ENCODE data around the gene HEATR9.

Gene HEATR9

DNA sequence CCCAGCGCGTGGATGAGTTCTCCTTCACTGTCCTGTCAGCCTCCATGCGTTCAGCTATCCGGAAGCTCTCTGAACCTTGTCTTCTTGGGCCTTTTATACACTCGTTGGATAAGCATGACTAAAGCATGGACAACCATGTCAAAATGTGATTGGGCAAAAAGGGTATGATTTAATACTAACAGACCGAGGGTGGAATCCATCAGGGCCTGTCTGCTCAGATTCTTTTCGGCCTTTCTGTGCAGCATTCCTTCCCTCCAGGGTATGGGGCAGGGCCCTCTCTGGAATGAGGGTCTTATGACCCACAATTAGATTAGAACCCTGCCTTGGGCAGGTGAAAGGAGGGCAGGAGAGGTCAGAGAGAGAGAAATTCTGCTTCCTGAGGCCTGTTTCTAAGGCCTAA lies 25.5 kb upstream of the HEATR9 start:
- no peak for DNase-seq

DNA sequence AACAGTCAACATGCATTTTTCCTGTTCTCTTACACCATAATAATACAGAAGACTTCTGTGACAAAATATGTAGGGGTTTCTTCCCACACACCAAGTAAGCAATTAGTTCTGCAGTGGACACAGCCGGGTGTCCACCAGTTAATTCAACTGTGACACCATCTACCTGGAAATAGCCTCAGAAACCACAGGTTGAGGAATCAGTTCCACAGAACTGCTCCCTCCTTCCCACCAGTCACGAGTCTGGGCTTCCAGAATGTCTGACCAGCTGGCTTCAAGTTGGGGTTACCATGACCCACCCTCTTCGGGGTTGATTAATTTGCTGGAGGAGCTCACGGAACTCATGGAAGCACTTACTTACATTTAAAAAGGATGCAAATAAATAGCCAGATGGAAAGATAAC lies 25.1 kb upstream of the HEATR9 start:
- no peak for DNase-seq

DNA sequence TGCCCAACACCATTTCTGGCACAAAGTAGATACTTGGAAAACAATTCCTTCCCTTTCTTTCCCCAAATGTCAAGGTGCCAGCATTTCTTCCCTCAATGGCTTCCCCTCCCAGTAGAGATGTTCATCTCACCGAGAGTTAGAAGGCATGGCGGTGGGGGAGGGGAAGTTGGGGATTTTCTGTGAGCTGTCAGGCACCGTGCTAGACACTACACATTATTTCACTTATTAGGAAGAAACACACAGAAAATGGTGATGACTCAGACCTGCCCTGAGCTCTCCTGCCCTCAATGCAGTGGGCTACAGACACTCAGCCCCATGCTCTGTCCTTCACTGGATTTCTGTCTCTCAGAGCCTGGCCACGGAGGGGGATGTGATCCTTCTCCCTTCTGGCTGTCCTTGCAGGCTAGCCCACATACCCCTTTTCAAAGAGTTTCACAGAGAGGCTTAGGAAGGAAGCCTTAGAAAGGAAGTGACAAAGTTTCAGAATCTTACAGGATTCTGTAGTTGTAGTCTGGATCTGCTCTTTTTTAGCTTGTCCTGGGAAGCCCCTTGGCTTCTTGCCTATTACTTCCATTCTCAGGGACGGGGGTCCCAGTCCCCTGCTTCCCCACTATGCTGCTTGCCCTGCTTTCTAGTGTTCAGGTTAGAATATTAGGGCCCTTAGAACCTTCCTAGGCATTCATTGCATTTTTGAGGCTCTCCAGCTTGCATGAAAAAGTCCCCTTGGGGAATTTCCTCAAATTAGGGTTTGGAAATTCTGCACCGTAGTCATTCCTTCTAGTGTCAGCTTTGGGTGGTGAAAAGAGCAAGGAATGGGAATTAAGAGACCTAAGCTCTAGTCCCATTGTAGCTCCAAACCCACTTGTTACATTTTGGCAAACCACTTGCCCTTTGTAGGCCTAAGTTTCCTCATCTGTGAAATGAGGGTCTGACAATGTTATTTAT lies 23.7 kb upstream of the HEATR9 start:
- DNase-seq: peak in 1 of 4 experiments; percentile 21

DNA sequence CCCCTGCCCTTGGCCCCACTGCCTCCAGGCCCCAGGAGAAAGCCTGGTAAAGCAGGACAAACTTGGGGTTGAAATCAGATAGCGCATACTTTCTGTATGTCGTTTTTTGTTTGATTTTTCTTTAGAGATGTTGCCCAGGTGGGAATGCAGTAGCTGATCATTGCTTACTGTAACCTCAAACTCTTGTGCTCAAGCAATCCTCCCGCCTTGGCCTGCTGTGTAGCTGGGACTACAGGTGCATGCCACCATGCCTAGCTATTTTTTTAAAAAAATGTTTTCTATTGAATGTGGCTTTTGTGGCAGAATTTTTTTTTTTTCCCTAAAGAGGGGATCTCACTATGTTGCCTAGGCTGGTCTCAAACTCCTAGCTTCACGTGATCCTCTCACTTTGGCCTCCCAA lies 22.6 kb upstream of the HEATR9 start:
- no peak for DNase-seq

DNA sequence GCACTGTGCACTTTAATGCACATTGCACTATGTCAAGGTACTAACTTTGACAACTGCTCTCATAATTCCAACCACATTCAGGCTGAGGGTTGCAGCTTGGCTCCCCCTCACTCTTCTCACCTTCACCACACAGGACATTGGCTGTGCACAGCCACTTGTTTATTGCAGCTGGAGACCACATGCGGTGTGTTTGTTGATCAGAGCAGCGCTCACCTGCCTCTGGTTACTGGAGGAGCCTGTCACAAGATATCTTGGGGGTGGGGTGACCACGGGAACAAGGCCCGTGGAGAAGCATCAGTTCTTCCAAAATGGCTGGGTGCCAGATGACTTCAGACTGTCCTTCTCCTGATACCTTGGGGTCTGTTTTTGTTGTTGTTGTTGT lies 22.1 kb upstream of the HEATR9 start:
- DNase-seq: no peak

DNA sequence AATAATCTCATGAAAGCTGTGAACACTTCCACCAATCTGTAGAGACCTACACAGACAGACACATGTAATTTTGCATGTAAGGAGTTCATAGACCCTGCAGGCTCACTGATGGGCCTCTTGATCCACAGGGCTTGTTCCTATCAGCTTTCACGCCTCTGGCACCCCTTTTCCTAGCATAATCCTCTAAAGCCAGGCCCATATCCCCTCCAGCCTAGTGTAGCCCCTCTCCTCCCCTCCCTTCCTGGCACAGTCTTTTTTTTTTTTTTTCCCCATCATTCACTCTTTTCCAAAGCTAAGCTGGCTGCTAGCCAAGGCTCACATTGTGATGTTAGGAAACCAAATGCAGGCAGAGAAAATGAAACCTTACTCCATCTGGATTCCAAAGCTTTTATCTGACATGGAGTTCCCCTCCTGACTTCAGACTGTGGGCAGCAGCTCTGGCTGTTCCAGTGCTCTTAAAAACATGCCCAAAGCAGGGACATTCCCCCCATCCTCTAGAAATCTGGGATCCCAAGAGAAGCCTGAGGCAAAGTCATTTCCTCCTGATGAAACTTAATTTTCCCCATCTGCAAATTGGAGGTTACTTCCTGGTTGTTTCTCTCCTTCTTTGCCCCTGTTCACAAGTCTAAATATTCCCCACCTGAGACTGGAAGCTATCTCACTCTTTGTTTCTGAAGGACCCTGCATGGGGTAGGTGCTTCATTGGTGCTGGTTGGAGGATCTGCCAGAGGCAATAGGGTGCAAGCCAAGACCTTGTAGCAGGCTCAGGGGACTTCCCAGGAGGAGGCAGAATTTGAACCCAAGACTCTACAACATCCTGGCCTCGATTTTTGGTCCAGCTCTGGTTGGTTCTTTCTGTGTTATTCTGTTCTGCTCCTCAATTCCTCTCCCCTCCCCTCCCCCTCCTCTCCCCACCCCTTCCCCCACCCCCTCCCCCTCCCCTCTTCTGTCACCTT lies 21.4 kb upstream of the HEATR9 start:
- no peak for DNase-seq

DNA sequence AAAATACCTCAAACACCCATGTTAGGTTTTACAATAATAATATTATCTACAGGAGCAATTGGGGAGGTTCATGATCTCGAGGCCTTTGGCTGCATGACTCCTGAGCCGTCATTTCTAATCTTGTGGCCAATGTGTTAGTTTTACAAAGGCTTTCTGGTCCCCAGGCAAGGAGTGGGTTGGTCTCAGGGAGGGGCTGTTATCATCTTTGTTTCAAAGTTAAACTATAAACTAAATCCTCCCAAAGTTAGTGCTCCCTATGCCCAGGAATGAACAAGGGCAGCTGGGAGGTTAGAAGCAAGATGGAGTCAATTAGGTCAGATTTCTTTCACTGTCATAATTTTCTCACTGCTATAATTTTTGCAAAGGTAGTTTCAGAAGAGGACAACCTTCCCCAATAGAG lies 20.6 kb upstream of the HEATR9 start:
- no peak for DNase-seq

DNA sequence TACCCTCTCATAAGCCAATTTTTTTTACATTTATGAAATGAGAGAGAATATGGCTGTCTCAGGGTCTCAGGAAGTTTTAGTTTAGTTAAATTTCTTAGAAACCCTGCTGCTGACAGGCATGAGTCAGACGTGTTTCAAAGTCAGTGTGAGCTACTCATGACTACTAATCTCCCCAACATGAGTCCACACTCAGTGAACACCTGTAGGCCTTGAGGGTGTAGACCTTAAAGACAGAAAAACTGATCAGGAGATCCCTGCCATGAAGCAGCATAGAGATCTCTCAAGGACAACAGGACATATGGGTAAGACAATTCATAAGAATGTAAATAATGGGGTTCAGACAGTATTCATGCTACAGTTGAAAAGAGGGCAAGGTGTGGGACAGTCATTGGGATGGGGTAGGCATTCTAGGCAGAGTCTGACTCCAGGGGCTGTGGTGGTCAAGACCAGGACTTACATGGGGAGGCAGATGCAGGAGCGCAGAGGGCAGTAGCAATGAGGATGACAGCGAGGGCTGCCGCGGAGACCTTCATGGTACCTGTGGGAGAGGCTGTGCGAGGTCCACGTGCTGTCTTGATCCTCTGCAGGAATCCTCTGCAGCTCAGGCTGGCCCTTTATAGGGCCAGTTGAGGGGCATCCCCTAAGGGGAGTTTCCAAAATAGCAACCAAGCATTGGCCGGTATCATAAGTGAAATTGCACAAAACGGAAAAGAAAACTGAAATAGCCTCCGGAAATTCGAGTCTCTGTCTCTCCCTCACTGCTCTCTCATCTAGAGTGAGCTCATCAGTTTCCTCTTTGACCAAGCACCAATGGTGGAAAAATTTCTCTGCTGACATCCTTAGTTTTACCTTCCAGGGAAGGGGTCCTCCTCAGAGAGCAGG lies 11.3 kb upstream of the HEATR9 start, which contains the start of gene CCL5:
Gene CCL5 (minus strand): TSS at position 588 of the 882 bp plus-strand sequence.
- peak in 1 of 4 experiments; percentile 6 for DNase-seq

DNA sequence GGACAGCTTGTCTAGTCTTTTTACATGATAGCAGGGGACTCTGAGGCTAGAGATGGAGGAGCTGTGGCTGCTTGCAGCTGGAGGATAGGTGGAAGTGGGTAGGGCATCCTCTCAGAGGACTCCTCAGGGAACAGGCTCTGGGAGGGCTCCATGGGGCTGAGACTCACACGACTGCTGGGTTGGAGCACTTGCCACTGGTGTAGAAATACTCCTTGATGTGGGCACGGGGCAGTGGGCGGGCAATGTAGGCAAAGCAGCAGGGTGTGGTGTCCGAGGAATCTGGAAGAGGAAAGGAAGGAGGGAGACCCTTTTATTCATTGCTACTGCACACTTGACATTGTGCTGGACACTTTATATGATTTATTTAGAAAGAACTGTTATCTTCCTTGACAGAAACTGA lies 9.7 kb upstream of the HEATR9 start:
- DNase-seq: no peak

DNA sequence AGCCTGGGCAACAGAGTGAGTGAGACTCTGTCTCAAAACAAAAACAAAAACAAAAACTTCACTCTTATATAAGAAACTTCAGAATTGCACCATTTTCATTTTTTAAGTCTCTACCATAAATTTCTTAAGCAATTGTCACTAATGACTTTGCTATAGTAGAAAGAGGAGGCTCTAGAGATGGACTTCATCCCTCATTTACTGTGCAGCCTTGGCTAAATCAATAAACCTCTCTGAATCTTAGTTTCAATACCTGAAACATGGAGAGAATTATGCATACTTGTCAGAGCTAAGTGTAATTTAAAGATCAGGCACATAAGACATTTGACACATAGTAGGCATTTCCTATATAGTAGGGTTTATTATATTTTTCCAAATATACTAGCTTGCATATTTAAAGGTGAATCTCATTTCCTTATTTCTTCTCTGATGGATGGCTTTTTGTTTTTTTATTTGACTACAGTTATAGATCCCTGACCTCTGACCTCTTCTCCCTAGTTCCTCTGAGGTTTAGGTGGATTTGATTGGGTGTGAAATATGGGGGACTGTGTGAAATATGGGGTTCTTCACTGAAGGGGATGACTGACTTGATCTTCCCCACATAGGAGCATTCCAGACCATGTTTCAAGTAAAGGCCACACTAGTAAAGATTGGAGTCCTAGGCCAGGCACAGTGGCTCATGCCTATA lies 8.8 kb upstream of the HEATR9 start:
- DNase-seq: no peak

DNA sequence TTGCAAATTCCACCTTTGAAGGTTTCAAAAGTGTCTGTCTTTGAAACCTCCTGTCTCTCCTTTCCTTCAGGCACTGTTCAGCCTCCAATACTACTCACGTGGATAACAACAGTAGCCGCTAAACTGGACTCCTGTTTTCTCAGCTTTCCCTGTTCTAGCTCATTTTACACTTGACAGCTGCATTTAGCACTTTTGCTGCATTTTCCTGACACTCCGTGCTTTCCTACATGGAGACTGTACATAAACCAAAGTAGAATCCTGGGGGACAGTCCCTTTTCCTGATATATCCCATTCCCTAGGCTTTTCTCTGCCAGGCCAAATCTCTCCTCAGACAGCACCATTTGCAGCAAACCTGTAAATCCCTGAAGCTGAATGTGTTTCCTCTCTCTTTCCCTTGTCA lies 7.8 kb upstream of the HEATR9 start:
- no peak for DNase-seq

DNA sequence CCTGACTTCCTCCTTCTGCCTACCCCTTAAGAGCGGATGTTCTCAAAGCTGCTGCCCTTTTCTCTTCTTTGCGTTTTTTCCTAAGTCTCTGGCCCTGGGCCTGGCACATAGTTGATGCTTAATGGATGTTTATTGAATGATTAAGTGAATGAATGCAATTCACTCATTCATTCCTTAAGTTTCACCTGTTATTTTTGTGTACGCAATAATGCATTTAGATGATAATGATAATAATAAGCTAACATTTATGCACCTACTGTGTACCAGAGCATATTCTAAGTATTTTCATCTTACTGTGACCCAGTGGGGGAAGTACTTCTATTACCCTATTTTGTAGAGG lies 7.1 kb upstream of the HEATR9 start:
- DNase-seq: no peak

DNA sequence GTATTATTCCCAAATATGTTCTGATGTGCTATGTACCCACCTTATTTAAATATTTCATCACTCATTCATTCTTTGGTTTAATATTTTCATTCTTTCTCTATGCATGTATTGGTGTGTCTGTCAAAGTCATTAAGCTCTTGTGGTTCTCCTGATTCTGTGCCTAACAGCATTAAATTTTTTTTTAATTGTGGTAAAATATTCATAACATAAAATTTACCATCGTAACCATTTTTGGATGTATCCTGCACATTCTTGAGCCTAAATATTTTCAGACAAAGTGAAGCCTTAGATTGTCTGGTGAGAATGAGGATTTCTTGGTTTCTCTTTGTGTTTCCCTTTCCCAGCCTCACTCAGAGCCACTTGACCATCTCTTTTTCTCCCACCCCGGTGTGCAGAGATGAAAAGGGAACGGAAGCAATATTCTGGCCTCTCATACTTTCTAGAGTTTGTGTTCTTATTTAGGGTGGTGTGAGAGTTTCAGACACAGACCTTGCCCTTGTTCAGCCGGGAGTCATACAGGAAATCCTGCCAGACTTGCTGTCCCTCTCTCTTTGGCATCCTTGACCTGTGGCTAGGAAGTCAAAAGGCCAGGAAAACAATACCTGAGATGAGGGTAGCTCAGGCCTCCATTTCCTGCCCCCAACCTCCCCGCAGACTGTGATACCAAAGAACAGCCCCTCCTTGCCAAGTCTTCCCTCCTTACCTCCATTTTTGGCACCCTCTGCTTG lies 6.5 kb upstream of the HEATR9 start:
- no peak for DNase-seq

DNA sequence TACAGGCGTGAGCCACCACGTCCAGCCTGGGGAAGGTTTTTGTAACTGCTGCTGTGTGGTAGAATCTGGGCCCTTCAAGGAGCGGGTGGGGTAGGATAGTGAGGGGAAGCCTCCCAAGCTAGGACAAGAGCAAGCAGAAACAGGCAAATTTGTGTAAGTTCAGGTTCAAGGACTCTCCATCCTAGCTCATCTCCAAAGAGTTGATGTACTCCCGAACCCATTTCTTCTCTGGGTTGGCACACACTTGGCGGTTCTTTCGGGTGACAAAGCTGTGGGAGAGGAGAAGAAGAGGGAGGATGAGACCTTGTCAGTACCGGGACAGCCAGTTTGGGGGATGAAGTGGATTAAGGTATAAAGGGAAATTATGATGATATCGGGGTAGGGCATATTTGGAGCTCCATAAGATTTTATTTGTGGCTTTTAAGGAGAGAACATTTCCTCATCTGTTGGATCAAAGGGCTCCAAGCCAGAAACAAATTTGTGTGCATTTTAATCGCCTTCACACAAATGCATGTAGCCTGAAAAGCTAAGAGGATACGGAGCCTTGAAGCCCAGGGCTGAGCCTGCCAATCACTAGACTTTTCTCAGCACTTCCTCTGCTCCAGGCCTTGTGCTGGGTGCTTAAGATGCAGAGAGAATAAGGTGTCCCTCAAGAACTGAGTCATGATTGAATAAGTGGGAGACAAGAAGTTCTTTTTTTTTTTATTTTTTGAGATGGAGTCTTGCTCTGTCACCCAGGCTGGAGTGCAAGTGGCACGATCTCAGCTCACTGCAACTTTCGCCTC lies 3.7 kb upstream of the HEATR9 start:
- no peak for DNase-seq

DNA sequence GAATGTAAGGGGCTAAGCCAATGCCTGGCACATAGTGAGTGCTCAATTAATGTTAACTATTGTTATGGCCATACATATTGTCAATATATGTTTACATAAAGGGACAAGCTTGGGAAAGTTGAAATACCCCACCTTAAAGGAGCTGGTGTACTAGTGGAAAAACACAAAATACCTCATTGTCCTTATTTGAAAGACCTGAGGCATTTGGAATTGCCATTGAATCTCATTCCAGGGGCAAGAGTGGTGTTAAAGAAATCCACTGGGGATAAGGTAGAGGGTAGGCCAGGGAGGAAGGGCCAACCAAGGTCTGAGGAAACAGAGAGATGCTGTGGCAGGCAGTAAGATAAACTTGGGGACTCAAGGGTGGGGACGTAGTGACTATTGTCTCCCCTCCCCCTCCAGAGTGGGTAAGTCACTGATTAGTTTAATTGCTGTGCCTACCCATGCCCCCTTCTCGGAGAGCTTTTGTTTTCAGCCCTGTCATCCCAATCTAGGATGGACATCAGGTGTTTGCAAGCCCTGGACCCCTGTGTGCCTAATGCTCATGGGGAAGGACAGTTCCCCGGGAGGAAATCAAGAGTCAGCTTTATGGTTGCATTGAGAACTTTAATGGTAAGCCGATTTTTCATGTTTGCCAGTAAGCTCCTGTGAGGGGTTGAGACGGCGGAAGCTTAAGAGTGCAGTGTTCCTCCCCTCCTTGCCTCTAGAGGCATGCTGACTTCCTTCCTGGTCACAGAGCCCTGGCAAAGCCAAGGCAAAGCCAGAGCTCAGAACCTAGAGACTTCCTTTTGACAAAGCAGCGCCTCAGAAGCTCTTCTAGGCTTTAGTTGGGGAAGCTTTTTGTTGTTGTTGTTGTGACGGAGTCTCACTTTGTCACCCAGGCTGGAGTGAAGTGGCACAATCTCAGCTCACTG lies 2.5 kb upstream of the HEATR9 start:
- no peak for DNase-seq

DNA sequence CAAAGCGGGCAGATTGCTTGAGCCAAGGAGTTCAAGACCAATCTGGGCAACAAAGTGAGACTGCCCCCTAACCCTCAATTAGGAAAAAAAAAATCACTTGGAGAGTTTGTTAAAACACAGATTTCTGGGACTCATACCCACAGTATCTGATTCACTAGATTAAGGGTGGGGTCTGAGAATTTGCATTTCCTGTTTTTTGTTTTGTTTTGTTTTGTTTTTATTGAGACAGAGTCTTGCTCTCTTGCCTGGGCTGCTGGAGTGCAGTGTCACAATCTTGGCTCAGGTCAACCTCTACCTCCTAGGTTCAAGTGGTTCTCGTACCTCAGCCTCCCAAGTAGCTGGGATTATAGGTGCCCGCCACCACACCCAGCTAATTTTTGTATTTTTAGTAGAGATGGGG lies 1.1 kb downstream of the HEATR9 start:
- no peak for DNase-seq

DNA sequence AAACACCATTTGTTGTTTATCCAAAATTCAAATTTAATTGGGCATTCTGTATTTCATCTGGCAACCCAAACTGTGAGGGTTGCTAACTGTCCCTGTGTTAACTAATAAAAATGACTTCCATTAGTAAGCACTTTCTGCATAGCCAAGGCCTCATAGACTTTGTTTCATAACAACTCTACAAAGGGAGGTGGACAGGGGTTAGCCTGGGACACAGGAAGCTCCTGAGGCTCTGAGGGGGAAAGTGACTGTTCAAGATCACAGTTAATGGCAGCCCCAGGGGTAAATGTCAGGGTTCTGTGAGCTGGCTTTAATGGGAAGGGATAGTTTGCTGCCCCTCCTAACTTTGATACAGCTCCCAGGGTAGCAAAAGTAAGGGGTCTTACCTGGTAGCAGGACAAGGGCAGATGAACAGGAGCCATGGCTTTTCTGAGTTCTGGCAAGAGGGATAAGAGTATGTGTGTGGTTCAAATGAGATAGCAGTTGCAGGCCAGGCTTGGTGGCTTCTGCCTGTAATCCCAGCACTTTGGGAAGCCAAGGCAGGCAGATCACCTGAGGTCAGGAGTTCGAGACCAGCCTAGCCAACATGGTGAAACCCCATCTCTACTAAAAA lies 2.2 kb downstream of the HEATR9 start:
- DNase-seq: no peak

DNA sequence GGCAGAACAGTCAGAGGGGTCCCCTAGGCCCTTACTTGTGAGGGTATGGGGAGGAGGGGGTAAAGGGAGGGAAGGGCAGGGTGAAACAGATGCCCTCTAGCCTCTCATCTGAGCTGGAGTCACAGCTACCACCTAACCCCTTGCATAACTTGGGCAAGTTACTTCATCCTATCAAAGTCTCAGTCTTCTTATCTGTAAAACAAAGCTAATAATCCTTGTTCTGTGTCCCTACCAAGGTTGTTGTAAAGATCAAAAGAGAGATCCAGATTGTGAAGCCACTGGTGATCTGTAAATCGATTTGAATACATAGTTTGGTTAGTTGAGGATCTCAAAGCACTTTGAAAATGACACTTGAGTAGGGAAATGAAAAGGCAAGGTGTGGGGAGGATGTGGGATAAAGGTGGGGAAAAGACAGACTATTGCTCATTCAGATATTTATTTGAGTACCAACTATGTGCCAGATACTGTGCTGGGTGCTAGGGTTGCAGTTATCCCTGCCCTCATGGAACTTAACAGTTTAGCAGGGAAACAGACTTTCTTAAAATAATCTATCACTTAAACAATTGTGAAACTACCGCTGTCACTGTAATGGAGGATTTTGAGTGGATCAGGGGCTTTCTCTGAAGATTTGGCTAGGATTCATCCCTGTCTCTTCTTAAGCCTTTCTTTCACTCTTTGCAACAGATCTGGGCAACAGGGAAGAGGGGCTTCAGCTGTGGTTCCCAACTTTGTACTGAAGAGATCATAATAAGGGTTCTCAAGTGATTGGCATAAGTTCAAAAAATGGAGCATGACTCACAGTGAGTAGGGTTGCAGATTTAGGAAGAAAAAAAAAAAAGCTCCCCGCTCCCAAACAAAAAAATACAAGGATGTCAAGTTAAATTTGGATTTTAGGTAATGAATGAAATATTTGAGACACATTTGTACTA lies 3.0 kb downstream of the HEATR9 start:
- DNase-seq: no peak

Measured in activated CD4-positive, CD25-positive, alpha-beta regulatory T cell (primary cell).